Endometrial microvascular endothelial cells (primary cell): ENCODE results near the gene HOXA10. TPM values are rescaled to one million over a fixed set of nuclear protein-coding genes. Genes with fewer than 3 reads are reported as not detected.

Source experiments
- in situ Hi-C: cut with HindIII; loops from 2 replicates; pipeline ENCODE4 v1.10.0; 2017; ENCODE audit warnings: low sequenced_read_pairs, low pct_unique_long_range_greater_than_20kb; ENCODE audit errors: inconsistent ontology term
- total RNA-seq: library from RNA; depleted of rRNA; stranded (reverse); fragments of >200 nt; gene quantifications from one replicate; pipeline ENCODE4 v1.2.3, GENCODE V29; 2015; ENCODE audit errors: inconsistent ontology term

HOXA10 gene
- total RNA-seq: 9.8 TPM

GRCh38 chr7:27173956-27174873, at the start of gene HOXA10:
Gene HOXA10 (minus strand): TSS chr7:27174320. CDS start chr7:27174306, 14 bp downstream.
- in situ Hi-C loops: no loop called here

GRCh38 chr7:27221201-27221797, 47.2 kb upstream of the HOXA10 start:
- in situ Hi-C loops: loop anchor here (25.0 kb wide), 1 partner anchor 366 kb away; no protein-coding TSS in a partner anchor

DNA sequence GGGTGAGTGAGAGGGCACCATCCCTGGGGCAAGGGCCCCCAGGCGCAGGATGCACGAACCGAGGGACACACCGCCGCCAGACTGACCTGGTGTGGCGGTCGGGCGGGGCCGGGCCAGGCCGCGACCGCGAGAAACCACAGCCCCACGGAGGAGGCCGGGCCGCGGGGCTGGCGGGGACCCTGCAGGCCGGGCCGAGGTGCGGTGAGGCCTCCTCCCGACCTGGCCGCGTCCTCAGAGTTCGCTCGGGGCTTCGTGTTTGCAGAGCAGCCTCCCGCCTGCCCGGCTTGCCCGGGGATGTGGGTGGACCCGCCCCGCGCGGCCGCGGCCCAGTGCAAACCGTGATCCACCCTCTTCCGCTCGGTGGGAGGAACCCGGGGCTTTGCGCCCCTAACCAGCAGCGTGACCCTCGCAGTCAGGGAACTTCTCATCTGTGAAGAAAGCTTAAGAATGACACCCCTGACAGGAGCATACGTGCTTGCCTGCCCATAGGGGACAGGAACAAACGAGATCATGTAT, 46.4 kb upstream of the HOXA10 start:
- in situ Hi-C loops: loop anchor here (25.0 kb wide), 1 partner anchor 367 kb away; no protein-coding TSS in a partner anchor

DNA sequence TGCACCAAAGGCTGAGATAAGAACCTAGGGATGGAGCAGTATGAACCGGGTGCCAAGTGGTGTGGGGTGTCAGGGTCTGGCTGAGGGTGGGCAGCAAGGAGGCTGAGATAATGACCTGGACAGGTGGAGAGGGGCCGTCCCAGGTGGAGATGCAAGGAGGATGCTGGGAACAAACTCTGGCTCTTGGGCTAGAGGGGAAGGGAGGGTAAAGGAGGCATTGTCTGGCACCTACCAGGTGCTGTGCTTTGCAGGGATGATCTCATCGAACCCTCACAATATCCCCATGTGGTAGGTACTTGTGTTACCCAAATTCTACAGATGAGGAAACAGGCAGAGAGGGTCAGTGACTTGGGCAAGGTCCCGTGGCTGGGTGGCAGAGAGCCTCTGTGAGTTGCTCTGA, 45.7 kb upstream of the HOXA10 start:
- in situ Hi-C loops: loop anchor here (25.0 kb wide), 1 partner anchor 367 kb away; no protein-coding TSS in a partner anchor

DNA sequence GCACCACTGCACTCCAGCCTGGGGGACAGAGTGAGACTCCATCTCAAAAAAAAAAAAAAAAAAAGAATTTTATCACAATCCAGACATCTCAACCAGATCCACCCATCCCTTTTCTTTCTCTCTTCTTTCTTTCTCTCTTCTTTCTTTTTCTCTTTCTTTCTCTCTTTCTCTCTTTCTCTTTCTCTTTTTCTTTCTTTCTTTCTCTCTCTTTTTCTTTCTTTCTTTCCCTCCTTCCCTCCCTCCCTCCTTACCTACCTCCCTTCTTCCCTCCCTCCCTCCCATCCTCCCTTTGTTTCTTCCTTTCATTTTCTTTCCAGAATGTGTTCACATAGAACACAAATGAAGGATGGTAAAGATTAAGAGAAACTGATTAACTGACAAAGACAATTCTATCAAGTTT, 43.8 kb upstream of the HOXA10 start:
- in situ Hi-C loops: loop anchor here (25.0 kb wide), 1 partner anchor 369 kb away; no protein-coding TSS in a partner anchor

- in situ Hi-C loops: loop anchor here (25.0 kb wide), 1 partner anchor 372 kb away; no protein-coding TSS in a partner anchor
Measured at GRCh38 chr7:27215356-27215755, 41.2 kb upstream of the HOXA10 start.

GRCh38 chr7:27214239-27214950, 40.3 kb upstream of the HOXA10 start:
- in situ Hi-C loops: loop anchor here (25.0 kb wide), 1 partner anchor 373 kb away; no protein-coding TSS in a partner anchor

DNA sequence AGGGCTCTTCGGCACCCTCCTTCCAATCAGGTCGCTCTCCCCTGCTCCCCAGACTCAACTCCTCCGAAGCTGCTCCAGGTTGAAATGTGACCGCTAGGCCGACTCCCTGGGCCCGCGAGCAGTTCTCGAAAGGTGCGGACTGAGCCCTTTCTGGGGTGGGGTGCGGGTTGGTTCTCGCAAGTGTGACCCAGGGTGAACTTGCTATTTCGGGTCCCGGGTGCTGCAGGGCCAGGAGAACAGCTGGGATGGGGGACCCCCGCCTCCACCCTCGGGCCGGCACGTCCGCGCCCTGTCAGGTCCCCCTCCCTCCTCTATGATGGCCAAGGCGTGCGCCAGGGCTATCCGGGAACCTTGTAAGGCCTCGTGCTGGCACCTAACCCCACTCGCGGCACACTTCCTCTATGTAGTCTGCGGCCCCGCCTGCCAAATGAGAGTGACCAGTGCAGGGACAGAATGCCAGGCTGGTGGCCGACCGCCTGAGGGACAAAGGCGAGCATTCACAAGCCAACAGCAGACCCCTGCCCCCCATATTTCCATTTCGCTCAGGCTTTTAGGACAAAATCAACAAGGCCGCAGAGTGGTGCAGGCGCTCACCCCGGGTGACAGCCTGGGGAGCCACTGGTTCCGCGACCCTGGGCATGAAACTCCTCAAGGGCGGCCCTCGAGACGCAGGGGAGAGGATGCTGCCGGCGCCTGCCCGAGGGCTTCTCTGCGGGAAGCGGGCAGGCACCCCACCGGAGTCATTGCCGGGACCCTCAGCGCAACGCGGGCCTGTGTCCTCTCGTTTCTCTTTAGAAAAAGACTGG, 39.5 kb upstream of the HOXA10 start:
- in situ Hi-C loops: loop anchor here (25.0 kb wide), 1 partner anchor 374 kb away; no protein-coding TSS in a partner anchor

DNA sequence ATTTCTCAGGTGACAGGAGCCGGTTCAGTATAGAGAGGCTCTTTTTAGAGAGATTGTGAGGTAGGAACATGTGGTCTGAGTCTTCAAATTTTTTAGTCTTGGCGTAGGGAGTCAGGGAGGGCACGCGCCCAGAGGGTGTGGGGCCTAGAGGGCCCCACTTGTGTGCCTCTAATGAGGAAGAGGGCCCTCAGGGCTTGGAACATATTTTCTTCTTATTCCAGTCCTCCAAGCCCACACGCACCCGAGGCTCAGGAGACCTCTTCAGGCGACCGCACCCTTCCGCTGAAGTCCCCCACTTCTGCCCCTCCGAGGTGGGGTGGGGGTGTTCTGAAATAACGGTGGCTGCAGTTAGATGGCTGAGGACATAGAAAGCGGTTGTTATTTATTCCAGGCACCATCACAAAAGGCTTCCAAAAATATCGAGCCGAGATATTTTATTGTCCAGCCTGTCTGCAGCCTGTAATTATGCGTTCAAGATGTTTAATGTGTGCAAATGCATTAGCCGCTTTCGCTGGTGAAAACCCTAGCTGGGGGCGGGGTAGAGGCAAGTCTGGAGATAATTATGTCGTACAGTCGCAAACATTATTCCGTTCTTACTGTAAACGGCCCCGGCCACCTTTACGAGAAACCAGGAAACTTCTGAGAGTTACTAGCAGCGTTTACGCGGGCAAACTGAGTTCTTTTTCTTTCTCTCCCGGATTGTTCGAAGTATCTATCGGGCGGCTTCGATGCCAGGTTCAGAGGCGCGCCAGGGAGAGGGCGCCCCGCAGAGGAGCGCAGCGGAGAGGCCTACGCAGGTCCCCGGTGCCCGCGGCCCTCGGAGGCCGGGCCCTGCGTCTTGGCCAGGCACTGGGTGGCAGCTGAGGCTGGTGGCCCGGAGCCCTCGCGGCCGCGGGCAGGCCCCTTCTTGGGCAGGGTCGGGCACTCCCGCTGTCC, 38.6 kb upstream of the HOXA10 start:
- in situ Hi-C loops: loop anchor here (25.0 kb wide), 1 partner anchor 375 kb away; no protein-coding TSS in a partner anchor

DNA sequence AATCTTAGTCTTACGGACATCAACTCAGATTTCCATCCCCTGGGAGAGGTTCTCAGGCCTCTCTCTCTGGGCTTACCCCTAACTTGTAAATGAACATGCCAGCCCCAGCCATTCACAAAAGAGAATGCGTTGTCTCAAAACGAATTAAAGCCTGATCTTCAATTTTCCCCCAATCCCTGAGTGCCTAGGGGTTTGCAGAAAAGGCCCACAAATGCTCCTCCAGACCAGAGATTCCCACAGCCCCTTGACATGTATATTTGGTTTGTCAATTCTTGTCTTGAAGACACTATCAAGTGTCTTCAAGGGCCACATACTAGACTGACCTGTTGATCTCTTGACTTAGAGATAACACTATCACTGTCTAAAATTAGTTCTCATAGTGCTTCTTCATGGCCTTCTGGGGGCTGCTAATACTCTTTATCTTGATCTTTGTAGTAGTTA, 37.7 kb upstream of the HOXA10 start:
- in situ Hi-C loops: loop anchor here (25.0 kb wide), 1 partner anchor 376 kb away; no protein-coding TSS in a partner anchor

GRCh38 chr7:27211084-27211446, 36.9 kb upstream of the HOXA10 start:
- in situ Hi-C loops: loop anchor here (25.0 kb wide), 1 partner anchor 376 kb away; no protein-coding TSS in a partner anchor

- in situ Hi-C loops: loop anchor here (25.0 kb wide), 1 partner anchor 377 kb away; no protein-coding TSS in a partner anchor
Measured at GRCh38 chr7:27210441-27211083, 36.4 kb upstream of the HOXA10 start.

- in situ Hi-C loops: loop anchor here (25.0 kb wide), 1 partner anchor 377 kb away; no protein-coding TSS in a partner anchor
Measured at GRCh38 chr7:27209933-27210440, 35.9 kb upstream of the HOXA10 start.

DNA sequence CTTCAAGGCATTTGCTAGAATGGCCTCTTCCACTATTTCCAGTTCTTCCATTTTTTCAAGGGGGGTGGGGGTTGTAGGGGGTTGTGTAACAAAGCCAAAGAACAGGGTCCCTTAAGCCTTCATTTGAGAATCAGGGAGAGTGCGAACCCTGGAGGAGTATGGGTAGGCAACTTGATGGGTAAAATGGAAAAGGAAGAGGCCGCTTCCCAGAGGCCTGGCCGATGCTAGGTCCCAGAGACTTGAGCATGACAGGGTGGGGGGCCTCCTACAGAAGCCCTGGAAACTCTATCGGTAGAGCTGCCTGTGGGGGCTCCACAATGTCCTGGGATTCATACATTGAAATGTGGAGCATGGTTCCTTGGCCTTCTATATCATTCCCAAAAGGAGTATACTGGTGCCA, 34.9 kb upstream of the HOXA10 start:
- in situ Hi-C loops: loop anchor here (25.0 kb wide), 1 partner anchor 378 kb away; no protein-coding TSS in a partner anchor

DNA sequence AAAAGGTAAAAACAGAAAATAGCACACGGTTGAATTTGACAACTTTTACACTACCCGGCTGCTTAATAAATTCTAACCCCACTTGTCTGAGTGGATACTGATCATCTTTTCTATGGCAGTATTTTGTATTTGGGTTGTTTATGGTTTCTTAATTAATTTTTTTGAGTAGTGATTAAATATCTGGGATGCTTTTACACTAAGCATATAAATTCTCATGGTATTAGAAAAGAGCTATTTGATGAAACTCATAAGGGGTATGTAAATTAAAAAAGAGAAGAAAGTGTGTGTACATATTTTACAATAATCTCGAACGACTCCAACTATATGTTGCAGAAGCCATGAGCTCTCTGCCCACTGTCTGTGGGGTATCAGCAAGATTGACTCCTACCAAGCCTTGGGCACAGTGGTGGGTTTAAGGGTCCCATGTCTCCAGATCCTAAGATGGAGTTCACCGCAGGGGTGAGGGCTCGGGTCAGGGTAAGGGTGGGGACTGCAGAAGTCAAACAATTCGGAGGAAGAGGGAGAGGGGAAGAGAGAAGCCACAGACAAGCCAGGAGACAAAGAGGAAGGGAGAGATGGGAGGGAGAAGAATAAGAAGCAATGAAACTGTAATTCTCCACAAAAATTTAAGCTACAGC, 33.3 kb upstream of the HOXA10 start:
- in situ Hi-C loops: loop anchor here (25.0 kb wide), 1 partner anchor 380 kb away; no protein-coding TSS in a partner anchor
